ENCODE measurements around the gene COX19.

DNA sequence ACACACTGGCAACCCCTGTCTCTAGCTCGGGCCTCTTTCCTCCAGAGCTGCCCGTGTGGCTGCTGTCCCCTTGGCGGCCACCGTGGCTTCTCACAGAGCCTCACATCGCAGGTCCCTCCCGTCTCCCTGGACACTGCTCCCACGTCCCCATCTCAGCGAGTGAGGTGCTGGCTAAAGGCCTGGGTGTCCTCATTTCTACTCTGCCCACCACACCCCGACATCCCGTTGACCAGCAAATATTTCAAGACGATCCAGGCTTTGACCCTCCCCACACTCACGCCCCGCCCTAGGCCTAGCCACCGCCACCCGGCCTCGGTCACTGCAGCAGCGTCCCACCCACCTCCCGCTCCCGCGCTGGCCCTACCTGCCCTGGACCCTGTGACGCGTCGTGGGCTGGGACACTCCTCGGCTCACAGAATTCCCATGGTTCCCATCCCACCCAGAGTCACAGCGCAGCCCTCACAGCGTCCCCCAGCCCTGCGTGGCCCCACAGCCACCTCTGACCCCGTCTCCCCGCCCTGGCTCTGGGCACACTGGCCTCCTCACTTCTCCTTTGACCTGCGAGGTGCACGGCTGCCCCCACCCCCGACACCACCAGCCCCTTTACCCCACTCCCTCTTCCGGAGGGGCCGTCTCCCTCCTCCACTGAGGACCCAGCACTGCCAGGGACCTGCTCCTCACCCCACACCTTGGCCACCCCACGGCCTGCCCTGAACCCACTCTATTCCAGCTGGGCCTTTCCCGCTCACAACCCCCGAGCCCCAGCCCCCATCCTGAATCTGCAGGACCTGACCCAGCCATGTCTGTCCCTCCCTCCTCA lies 27.7 kb downstream of the COX19 start:
- TF ChIP-seq, protein P1, sequence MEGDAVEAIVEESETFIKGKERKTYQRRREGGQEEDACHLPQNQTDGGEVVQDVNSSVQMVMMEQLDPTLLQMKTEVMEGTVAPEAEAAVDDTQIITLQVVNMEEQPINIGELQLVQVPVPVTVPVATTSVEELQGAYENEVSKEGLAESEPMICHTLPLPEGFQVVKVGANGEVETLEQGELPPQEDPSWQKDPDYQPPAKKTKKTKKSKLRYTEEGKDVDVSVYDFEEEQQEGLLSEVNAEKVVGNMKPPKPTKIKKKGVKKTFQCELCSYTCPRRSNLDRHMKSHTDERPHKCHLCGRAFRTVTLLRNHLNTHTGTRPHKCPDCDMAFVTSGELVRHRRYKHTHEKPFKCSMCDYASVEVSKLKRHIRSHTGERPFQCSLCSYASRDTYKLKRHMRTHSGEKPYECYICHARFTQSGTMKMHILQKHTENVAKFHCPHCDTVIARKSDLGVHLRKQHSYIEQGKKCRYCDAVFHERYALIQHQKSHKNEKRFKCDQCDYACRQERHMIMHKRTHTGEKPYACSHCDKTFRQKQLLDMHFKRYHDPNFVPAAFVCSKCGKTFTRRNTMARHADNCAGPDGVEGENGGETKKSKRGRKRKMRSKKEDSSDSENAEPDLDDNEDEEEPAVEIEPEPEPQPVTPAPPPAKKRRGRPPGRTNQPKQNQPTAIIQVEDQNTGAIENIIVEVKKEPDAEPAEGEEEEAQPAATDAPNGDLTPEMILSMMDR (IDR thresholded peaks at IDR 0.05), result no peak
- TF ChIP-seq POLR2A (IDR thresholded peaks at IDR 0.05), result no peak

All from uterus (tissue), 2 donors.